GM19240 (cell line): ENCODE measurements around the gene COX4I2.

Experiments used
- DNase-seq: peaks from one replicate; pipeline ENCODE4 v3.0.0; 2011; ENCODE audit warnings: low spot score; ENCODE audit not compliant: insufficient read length

COX4I2 gene

GRCh38 chr20:31693987-31694661 lies 56.4 kb downstream of the COX4I2 start:
- no peak for DNase-seq
